ENCODE data around the gene FKRP. TPM values are rescaled to one million over a fixed set of nuclear protein-coding genes. Genes with fewer than 3 reads are reported as not detected.
"Not testable (repeated sequence)": the region's sequence is repeated elsewhere in the genome, so short reads cannot be mapped to it uniquely, and the experiment has no call there.

The FKRP gene
- total RNA-seq, 1 experiment from 2014 or later, result 18.4 TPM

DNA sequence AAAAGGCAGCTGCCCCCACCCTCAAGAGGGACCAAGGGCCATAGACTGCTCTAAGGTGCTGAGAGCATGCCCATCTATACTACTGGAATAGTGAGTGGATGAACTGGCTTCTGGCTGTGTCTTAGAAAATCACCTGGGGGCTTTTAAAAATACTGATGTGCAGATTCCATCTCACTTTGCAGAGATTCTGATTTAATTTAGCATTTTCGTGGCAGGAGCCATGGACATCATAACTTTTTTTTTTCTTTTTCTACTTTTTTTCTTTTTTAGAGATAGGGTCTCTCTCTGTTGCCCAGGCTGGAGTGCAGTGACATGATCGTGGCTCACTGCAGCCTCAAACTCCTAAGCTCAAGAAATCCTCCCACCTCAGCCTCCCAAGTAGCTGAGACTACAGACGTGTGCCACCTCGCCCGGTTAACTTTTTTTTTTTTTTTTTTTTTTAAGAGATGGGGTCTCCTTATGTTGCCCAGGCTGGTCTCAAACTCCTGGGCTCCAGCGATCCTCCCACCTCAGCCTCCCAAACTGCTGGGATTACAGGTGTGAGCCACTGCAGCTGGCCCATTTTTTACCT lies 33.0 kb upstream of the FKRP start:
- not testable (repeated sequence) for H3K9me3 ChIP-seq (ENCODE audit: low read length); H3K4me3 ChIP-seq (ENCODE audit: low read length); H3K36me3 ChIP-seq (ENCODE audit: insufficient read depth, low read length); H4K20me1 ChIP-seq (ENCODE audit: insufficient read depth, low read depth, low read length); H3K9ac ChIP-seq (ENCODE audit: low read length); DNase-seq; H3K4me2 ChIP-seq (ENCODE audit: low read depth, low read length, poor library complexity, severe bottlenecking); H2AFZ ChIP-seq (ENCODE audit: low read length); H3K27me3 ChIP-seq (ENCODE audit: low read length); H3K9me2 ChIP-seq (replicated peaks; ENCODE audit: insufficient read depth, low read length)
- Histone ChIP-seq H3K27ac (ENCODE audit: low read length) (0 out of 2 replicates have a peak overlapping the region, but pooled peaks have one; percentile 84), H3K4me1 (ENCODE audit: low read length) (peaks cover 29% of the 10 kb centered on the region), H3K79me2 (ENCODE audit: low read length) (peaks cover 33% of the 10 kb centered on the region)

DNA sequence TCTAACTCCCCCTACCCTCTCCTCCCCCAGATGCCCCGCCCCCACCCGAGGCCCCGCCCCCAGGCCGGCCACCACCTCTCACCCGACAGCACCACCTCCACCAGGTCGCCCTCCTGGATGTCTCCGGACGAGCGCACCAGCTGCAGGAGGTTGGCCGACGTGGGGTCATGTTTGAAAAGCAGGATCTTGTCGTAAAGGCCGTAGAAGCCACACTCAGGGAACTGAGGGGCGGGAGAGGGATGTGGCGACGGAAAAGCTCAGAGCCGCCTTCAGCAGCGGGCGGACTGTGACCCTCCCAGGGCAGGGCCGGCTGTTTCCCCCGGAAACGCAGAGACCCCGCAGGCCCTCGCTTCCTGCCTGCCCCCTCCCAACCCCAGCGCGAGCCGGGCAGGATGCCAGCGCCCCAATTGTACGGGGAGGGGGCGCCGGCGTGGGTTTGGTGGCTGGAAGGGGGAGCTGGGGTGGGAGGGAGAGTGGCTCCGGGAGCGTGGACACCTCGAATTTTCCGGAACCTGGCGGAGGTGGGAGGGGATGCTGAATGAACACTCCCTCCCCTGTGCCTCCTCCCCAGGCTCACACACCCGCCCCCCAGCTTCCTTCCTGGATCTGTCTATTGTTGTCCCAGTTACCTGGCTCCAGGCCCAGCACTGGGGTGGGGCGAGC lies 31.9 kb upstream of the FKRP start:
- H3K4me3 ChIP-seq (ENCODE audit: low read length), result peak overlapping the region; percentile 75
- peak overlapping the region; percentile 94 for H3K9ac ChIP-seq (ENCODE audit: low read length)
- no peaks in the 10 kb centered on the region for H4K20me1 ChIP-seq (ENCODE audit: insufficient read depth, low read depth, low read length)
- H2AFZ ChIP-seq (ENCODE audit: low read length), result 0 out of 2 replicates have a peak overlapping the region, but pooled peaks have one; percentile 19
- peak; percentile 66 for DNase-seq
- H3K4me1 ChIP-seq (ENCODE audit: low read length), result peaks cover 40% of the 10 kb centered on the region
- H3K4me2 ChIP-seq (ENCODE audit: low read depth, low read length, poor library complexity, severe bottlenecking), result peak overlapping the region; percentile 99
- no peaks in the 10 kb centered on the region for H3K27me3 ChIP-seq (ENCODE audit: low read length)
- H3K36me3 ChIP-seq (ENCODE audit: insufficient read depth, low read length), result no peaks in the 10 kb centered on the region
- peaks cover 33% of the 10 kb centered on the region for H3K79me2 ChIP-seq (ENCODE audit: low read length)
- H3K27ac ChIP-seq (ENCODE audit: low read length), result peak overlapping the region; percentile 84
- H3K9me2 ChIP-seq (replicated peaks; ENCODE audit: insufficient read depth, low read length), result no peaks in the 10 kb centered on the region
- no peaks in the 10 kb centered on the region for H3K9me3 ChIP-seq (ENCODE audit: low read length)

DNA sequence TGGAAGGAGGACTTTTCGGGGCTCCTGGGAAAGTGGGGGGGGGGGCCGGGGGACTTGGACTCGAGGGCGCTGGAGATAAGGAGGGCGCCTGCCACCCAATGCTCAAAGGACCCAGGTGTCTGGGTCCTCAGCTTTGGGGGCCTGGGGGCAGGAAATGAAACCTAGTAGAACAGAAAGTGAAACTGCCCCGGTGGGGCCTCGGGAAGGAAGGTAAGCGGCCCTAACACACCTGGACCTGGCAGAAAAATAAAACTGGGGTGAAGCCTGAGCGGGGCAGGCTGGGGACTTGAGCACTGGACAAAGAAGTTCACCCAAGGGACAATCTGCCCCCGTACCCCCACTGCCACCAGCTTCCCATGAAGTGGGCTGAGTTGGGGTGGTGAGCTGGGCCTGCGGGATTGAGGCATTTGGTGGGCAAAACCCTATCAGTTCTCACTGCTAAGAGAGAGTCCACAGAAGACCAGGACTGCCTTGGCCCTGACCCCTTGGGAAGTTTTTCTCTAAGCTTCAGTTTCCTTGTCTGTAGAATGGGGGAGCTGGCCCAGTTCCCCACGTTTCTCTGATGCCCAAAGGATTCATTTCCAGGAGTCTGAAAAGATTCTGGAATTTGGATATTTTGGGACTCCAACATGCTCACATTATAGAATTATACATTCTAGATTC lies 31.3 kb upstream of the FKRP start:
- no peaks in the 10 kb centered on the region for H3K9me3 ChIP-seq (ENCODE audit: low read length)

DNA sequence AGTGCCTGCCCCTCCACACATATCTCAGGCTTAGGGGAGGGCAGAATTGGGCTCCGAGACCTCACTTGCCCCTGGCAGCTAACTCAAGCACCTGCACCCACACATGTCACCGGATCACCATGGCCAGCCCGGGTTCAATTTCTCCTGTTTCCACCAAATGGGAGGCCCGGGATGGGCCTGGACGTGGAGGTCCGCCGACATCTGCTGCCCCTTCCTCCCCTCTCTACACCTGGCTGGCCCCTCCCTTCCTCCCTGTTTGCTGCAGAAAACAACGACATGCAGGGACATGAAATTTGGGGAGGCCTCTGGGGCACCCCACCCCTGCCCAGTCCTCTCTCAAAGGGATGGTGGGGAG lies 30.3 kb upstream of the FKRP start:
- H3K4me2 ChIP-seq (ENCODE audit: low read depth, low read length, poor library complexity, severe bottlenecking), result peak overlapping the region; percentile 99
- H3K9me3 ChIP-seq (ENCODE audit: low read length), result no peaks in the 10 kb centered on the region
- H3K27ac ChIP-seq (ENCODE audit: low read length), result peak overlapping the region; percentile 84
- no peak overlapping the region for H2AFZ ChIP-seq (ENCODE audit: low read length)
- H4K20me1 ChIP-seq (ENCODE audit: insufficient read depth, low read depth, low read length), result no peaks in the 10 kb centered on the region
- H3K79me2 ChIP-seq (ENCODE audit: low read length), result peaks cover 33% of the 10 kb centered on the region
- H3K27me3 ChIP-seq (ENCODE audit: low read length), result no peaks in the 10 kb centered on the region
- peaks cover 57% of the 10 kb centered on the region for H3K4me1 ChIP-seq (ENCODE audit: low read length)
- peak overlapping the region; percentile 94 for H3K9ac ChIP-seq (ENCODE audit: low read length)
- no peak for DNase-seq
- H3K9me2 ChIP-seq (replicated peaks; ENCODE audit: insufficient read depth, low read length), result no peaks in the 10 kb centered on the region
- H3K36me3 ChIP-seq (ENCODE audit: insufficient read depth, low read length), result no peaks in the 10 kb centered on the region
- H3K4me3 ChIP-seq (ENCODE audit: low read length), result peak overlapping the region; percentile 75

More for the DNA sequence above, 31.3 kb upstream of the FKRP start:
- Histone ChIP-seq H3K27ac (ENCODE audit: low read length) (peak overlapping the region; percentile 84), H3K79me2 (ENCODE audit: low read length) (peaks cover 33% of the 10 kb centered on the region), H2AFZ (ENCODE audit: low read length) (no peak overlapping the region), H3K27me3 (ENCODE audit: low read length) (no peaks in the 10 kb centered on the region), H3K36me3 (ENCODE audit: insufficient read depth, low read length) (no peaks in the 10 kb centered on the region), H3K9me2 (replicated peaks; ENCODE audit: insufficient read depth, low read length) (no peaks in the 10 kb centered on the region), H3K4me1 (ENCODE audit: low read length) (peaks cover 47% of the 10 kb centered on the region), H4K20me1 (ENCODE audit: insufficient read depth, low read depth, low read length) (no peaks in the 10 kb centered on the region), H3K9ac (ENCODE audit: low read length) (peak overlapping the region; percentile 94), H3K4me2 (ENCODE audit: low read depth, low read length, poor library complexity, severe bottlenecking) (peak overlapping the region; percentile 99), H3K4me3 (ENCODE audit: low read length) (peak overlapping the region; percentile 75)
- DNase-seq, result peak; percentile 88

DNA sequence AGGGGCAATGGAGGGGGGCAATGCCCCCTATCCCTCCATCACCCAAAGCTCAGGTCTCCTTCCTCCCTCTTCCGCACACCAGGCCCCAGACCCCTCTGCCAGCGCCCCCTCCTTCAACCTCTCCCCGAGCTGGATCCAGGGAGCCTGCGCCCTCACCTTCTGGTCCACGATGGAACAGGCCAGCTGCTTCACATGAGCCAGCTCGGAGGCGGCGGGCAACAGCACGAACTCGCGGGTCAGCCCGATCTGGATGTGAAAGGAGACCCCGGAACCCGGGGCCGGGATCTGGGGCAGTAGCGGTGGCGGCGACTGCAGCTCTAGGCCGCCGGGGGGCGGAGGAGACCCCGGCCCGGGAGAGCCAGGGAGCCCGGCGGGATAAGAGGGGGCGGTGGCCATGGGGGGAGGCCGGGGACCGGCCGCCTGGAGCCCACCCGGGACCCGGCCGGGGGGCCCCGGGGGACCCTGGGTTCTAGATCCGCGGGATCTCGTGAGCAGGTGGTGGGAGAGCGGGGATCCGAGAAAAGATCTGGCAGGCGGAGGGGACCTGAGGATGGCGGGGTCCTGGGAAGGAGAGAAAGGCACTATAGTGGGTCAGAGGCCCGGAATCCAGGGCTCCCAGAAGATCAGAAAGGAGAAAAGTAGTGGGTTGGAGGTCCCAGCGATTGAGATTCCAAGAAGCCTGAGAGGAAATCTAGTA lies 29.7 kb upstream of the FKRP start:
- H3K9me2 ChIP-seq (replicated peaks; ENCODE audit: insufficient read depth, low read length), result no peaks in the 10 kb centered on the region
- no peaks in the 10 kb centered on the region for H3K9me3 ChIP-seq (ENCODE audit: low read length)
- H3K27ac ChIP-seq (ENCODE audit: low read length), result peak overlapping the region; percentile 84
- H4K20me1 ChIP-seq (ENCODE audit: insufficient read depth, low read depth, low read length), result no peaks in the 10 kb centered on the region
- no peak overlapping the region for H2AFZ ChIP-seq (ENCODE audit: low read length)
- H3K27me3 ChIP-seq (ENCODE audit: low read length), result no peaks in the 10 kb centered on the region
- peak; percentile 54 for DNase-seq
- H3K9ac ChIP-seq (ENCODE audit: low read length), result peak overlapping the region; percentile 94
- peak overlapping the region; percentile 75 for H3K4me3 ChIP-seq (ENCODE audit: low read length)
- H3K36me3 ChIP-seq (ENCODE audit: insufficient read depth, low read length), result no peaks in the 10 kb centered on the region
- H3K79me2 ChIP-seq (ENCODE audit: low read length), result peaks cover 33% of the 10 kb centered on the region
- H3K4me2 ChIP-seq (ENCODE audit: low read depth, low read length, poor library complexity, severe bottlenecking), result peak overlapping the region; percentile 99
- peaks cover 62% of the 10 kb centered on the region for H3K4me1 ChIP-seq (ENCODE audit: low read length)

DNA sequence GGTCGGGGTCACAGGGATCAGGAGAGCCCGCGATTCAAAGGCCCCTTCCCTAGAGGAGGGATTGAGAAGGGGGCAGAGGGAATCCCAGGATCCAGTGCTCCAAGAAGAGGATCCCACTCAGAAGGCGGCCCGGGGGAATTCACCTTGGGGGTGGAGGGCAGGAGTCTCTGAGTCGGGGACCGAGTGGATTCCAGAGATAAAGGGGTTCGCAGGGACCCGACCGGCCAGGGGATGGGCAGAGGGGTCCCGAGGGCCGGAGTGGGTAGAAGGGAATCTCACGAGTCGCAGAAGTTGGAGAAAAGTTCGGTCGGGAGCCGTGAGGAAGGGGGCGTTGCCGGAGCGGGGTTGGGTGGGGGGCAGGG lies 29.2 kb upstream of the FKRP start:
- no peaks in the 10 kb centered on the region for H4K20me1 ChIP-seq (ENCODE audit: insufficient read depth, low read depth, low read length)
- no peak for DNase-seq
- peak overlapping the region; percentile 99 for H3K4me2 ChIP-seq (ENCODE audit: low read depth, low read length, poor library complexity, severe bottlenecking)
- no peak overlapping the region for H2AFZ ChIP-seq (ENCODE audit: low read length)
- H3K4me1 ChIP-seq (ENCODE audit: low read length), result peaks cover 67% of the 10 kb centered on the region
- H3K27me3 ChIP-seq (ENCODE audit: low read length), result no peaks in the 10 kb centered on the region
- peaks cover 33% of the 10 kb centered on the region for H3K79me2 ChIP-seq (ENCODE audit: low read length)
- peak overlapping the region; percentile 75 for H3K4me3 ChIP-seq (ENCODE audit: low read length)
- peak overlapping the region; percentile 94 for H3K9ac ChIP-seq (ENCODE audit: low read length)
- H3K36me3 ChIP-seq (ENCODE audit: insufficient read depth, low read length), result no peaks in the 10 kb centered on the region
- H3K9me2 ChIP-seq (replicated peaks; ENCODE audit: insufficient read depth, low read length), result no peaks in the 10 kb centered on the region
- H3K27ac ChIP-seq (ENCODE audit: low read length), result peak overlapping the region; percentile 84
- no peaks in the 10 kb centered on the region for H3K9me3 ChIP-seq (ENCODE audit: low read length)

DNA sequence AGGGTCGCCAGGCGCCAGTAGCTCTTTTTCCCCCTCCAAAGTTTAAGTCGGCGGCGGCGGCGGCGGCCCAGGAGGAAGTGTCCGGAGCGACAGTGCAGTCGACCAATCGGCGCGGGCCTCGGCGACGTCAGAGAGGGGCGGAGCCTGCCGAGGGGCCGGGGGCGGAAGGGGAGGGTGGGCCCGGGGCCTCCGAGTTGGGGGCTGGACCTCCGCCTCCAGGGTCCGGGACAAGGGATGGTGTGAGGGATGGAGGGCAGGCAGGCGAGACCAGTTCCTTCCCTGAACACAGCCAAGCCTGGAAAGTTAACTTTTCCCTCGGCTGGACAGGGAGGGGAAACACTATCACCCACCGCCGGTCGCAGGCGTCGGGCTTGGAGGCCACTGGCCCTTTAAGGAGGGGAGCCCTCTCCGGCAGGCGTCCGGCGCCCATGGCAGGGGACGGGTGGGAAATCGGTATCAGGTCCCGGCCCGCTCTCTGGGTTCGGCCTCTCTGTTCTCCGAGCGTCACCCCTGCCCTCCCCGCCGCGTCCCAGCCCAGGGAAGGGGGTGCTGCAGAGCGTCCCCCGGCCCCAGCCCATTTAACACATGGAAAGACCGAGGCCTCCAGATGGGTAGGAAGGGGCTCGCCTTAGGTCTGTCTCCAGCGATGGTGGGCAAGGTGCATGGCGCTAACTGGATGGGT lies 28.7 kb upstream of the FKRP start, which contains the start of gene PRKD2:
TSS of gene PRKD2 (minus strand) at position 81 of the 682 bp plus-strand sequence. CDS start 744 bp downstream, outside the sequence.
- Histone ChIP-seq H3K79me2 (ENCODE audit: low read length) (peaks cover 33% of the 10 kb centered on the region), H2AFZ (ENCODE audit: low read length) (no peak within 1 kb of the TSS)
- DNase-seq, result peak; percentile 95

More for the DNA sequence above, 28.7 kb upstream of the FKRP start, which contains the start of gene PRKD2:
- Histone ChIP-seq H3K9me3 (ENCODE audit: low read length) (no peaks in the 10 kb centered on the region), H3K36me3 (ENCODE audit: insufficient read depth, low read length) (no peaks in the 10 kb centered on the region), H3K27ac (ENCODE audit: low read length) (peak within 1 kb of the TSS; percentile 84), H3K4me1 (ENCODE audit: low read length) (peaks cover 73% of the 10 kb centered on the region), H4K20me1 (ENCODE audit: insufficient read depth, low read depth, low read length) (no peaks in the 10 kb centered on the region), H3K4me3 (ENCODE audit: low read length) (peak within 1 kb of the TSS; percentile 75), H3K27me3 (ENCODE audit: low read length) (no peaks in the 10 kb centered on the region), H3K9ac (ENCODE audit: low read length) (peak within 1 kb of the TSS; percentile 94), H3K9me2 (replicated peaks; ENCODE audit: insufficient read depth, low read length) (no peaks in the 10 kb centered on the region), H3K4me2 (ENCODE audit: low read depth, low read length, poor library complexity, severe bottlenecking) (peak within 1 kb of the TSS; percentile 99)

Measured in Karpas-422 (cell line).